Cardiac muscle cell (in vitro differentiated cells and primary cell): ENCODE results near the gene IL1RAPL1. TPM values are rescaled to one million over a fixed set of nuclear protein-coding genes. Genes with fewer than 3 reads are reported as not detected.

Experiments used
- DNase-seq, 2 donors: peaks; one replicate each; pipeline versions ENCODE4 v3.0.0 to v3.0.0-alpha.2; 2010 to 2017; ENCODE audit warnings: low read depth in 1 of 2, low spot score in 1 of 2
- H3K27ac ChIP-seq: fragments of 200-600 bp; sonication (generic); 2 replicates; pipeline ENCODE4 v1.5.1; 2016
- H3K27me3 ChIP-seq: fragments of 200-600 bp; sonication (generic); 2 replicates; pipeline ENCODE4 v1.6.0; 2016; ENCODE audit warnings: control low read depth
- H3K36me3 ChIP-seq: fragments of 200-600 bp; sonication (generic); 2 replicates; pipeline ENCODE4 v1.5.1; 2016; ENCODE audit warnings: control low read depth
- H3K4me1 ChIP-seq: fragments of 200-600 bp; sonication (generic); 2 replicates; pipeline ENCODE4 v1.8.1; 2017; ENCODE audit warnings: low read depth, mild to moderate bottlenecking, mixed run types
- H3K4me3 ChIP-seq: fragments of 200-600 bp; sonication (generic); 2 replicates; pipeline ENCODE4 v1.5.1; 2016; ENCODE audit warnings: mild to moderate bottlenecking
- H3K9me3 ChIP-seq: fragments of 200-600 bp; sonication (generic); 2 replicates; pipeline ENCODE4 v1.5.1; 2017; ENCODE audit warnings: low read depth, mild to moderate bottlenecking, control low read depth
- polyA plus RNA-seq: library from polyadenylated mRNA; unstranded; fragments of >200 nt; fragmentation: Nextera tagmentation; extraction: Ambion mirVana; gene quantifications from 2 replicates; pipeline ENCODE4 v1.2.1, GENCODE V29; 2016
- total RNA-seq: library from RNA; depleted of rRNA; stranded (reverse); fragments of >200 nt; gene quantifications from 2 replicates; pipeline ENCODE4 v1.2.3, GENCODE V29; 2016
- TF ChIP-seq, protein P1 (sequence below): IDR thresholded peaks from 2 replicates; pipeline ENCODE4 v1.5.1; 2012; ENCODE audit warnings: low read depth, mild to moderate bottlenecking, low read length

IL1RAPL1 gene
- total and polyA plus RNA-seq, 2 experiments from 2014 or later: 3.2 to 4.2 TPM

DNA sequence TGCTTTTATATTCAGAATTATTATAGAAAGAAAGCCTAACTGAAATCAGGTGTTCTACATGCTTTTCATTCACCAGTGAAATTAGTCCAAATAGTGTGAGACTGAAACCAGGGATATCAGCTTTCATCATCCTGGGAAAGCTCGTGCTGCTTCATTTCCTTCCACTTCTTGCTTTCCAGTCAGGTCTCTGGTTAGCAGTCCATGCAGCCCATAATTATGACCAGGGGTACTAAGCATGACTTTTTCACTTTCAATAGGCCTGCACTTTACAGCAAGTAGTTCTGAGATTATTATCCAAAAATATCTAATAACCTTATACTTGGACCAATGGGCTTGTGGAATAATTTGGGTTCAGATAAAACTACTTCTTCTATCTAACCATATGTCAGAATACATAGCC lies 954.9 kb downstream of the IL1RAPL1 start:
- H3K9me3 ChIP-seq: no peaks in the 10 kb centered on the region
- no peaks in the 10 kb centered on the region for H3K4me1 ChIP-seq
- TF ChIP-seq, protein P1, sequence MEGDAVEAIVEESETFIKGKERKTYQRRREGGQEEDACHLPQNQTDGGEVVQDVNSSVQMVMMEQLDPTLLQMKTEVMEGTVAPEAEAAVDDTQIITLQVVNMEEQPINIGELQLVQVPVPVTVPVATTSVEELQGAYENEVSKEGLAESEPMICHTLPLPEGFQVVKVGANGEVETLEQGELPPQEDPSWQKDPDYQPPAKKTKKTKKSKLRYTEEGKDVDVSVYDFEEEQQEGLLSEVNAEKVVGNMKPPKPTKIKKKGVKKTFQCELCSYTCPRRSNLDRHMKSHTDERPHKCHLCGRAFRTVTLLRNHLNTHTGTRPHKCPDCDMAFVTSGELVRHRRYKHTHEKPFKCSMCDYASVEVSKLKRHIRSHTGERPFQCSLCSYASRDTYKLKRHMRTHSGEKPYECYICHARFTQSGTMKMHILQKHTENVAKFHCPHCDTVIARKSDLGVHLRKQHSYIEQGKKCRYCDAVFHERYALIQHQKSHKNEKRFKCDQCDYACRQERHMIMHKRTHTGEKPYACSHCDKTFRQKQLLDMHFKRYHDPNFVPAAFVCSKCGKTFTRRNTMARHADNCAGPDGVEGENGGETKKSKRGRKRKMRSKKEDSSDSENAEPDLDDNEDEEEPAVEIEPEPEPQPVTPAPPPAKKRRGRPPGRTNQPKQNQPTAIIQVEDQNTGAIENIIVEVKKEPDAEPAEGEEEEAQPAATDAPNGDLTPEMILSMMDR: no peak
- no peaks in the 10 kb centered on the region for H3K27me3 ChIP-seq
- no peak overlapping the region for H3K4me3 ChIP-seq
- no peak overlapping the region for H3K27ac ChIP-seq
- no peak for DNase-seq
- H3K36me3 ChIP-seq: no peaks in the 10 kb centered on the region

DNA sequence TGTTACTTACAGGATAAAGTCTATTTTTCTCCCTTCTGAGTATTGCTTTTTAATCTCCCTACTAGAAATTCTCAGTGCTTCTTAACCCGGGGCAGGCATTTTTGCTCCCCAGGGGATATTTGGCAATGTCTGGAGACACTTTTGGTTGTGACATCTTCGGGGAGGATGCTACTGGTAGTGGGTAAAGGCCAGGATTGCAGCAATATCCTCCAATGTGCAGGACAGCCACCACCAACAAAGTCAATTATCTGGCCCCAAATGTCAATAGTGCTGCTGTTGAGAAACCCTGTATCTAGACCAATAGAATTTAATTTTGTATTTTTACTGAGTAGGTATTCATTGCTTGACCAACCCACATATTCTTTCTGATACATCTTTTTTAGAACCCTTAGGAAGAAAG lies 958.6 kb downstream of the IL1RAPL1 start:
- Histone ChIP-seq H3K4me3 (no peak overlapping the region), H3K4me1 (no peaks in the 10 kb centered on the region), H3K27ac (no peak overlapping the region), H3K36me3 (no peaks in the 10 kb centered on the region), H3K9me3 (no peaks in the 10 kb centered on the region), H3K27me3 (no peaks in the 10 kb centered on the region)
- no peak for DNase-seq
- TF ChIP-seq, protein P1: no peak

DNA sequence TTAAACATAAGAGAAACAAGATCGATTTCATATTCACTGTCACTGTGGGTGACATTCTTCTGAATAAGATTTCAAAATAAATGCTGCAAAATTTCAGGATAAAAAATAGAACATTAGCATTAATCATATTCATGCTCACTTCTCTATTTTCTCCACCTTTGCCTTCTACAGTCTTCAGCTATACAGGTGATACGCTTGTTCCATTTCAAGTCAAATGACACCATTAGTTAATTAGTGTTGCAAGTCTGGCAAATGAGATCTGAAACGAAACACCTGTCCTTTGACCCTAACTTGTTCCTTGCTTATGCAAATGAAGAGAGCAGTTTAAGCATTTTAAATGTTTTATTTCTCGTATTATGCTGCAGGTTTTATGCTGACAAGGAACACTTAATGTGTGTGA lies 960.6 kb downstream of the IL1RAPL1 start:
- TF ChIP-seq, protein P1: no peak
- Histone ChIP-seq H3K36me3 (no peaks in the 10 kb centered on the region), H3K4me3 (no peak overlapping the region), H3K9me3 (no peaks in the 10 kb centered on the region), H3K27ac (no peak overlapping the region), H3K27me3 (no peaks in the 10 kb centered on the region), H3K4me1 (no peaks in the 10 kb centered on the region)
- no peak for DNase-seq

DNA sequence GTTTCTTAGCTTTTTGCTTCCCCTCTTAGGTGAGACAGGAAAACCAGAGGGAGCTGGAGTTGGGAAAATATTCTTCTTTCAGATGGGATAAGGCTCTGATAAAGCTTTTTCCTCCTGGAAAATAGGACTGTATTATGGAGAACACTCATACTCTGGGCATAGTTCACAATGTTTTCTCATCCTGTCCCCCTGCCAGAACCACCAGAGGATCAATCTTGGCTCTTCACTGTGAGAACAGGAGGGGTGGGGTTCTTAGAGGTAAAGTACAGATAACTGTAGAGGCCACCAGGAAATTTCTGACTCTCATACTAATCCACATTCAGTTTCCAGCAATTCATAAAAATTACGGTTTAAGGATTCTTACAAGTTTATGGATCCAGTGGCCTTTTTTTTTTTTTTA lies 966.3 kb downstream of the IL1RAPL1 start:
- Histone ChIP-seq H3K27ac (no peak overlapping the region), H3K27me3 (no peaks in the 10 kb centered on the region), H3K4me1 (no peaks in the 10 kb centered on the region), H3K4me3 (no peak overlapping the region), H3K9me3 (no peaks in the 10 kb centered on the region), H3K36me3 (no peaks in the 10 kb centered on the region)
- TF ChIP-seq, protein P1: no peak
- no peak for DNase-seq

DNA sequence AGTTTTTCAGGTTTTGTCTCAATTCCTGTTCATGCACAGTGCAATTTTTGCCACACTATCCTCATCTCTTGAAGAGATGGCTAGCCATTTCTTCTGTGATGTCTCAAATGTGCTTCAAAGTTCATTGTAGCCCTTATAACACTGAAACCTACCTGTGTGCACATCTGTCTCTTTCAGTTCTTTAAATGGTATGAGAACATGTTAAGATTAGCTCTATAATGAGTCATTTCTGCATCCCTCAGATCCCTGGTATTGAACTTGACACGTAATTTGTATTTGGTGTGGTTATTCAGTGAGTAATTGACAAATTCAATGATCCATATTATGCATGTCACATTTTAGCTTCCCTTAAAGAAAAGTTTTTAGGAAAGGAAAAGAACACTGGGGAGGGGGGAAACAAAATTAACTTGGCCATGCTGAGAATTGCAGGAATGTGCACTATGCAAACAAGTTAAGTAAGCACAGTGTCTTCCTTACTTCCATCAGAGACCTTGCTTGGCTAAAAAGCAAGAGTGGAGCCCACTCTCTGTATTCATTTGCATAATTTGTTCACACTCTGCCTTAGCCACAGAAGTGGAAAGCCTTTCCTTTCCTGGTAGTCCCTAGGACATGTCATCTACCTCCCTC lies 968.3 kb downstream of the IL1RAPL1 start:
- no peak overlapping the region for H3K27ac ChIP-seq
- no peaks in the 10 kb centered on the region for H3K4me1 ChIP-seq
- H3K4me3 ChIP-seq: no peak overlapping the region
- no peaks in the 10 kb centered on the region for H3K27me3 ChIP-seq
- TF ChIP-seq, protein P1: no peak
- H3K36me3 ChIP-seq: no peaks in the 10 kb centered on the region
- DNase-seq: no peak
- H3K9me3 ChIP-seq: no peaks in the 10 kb centered on the region

DNA sequence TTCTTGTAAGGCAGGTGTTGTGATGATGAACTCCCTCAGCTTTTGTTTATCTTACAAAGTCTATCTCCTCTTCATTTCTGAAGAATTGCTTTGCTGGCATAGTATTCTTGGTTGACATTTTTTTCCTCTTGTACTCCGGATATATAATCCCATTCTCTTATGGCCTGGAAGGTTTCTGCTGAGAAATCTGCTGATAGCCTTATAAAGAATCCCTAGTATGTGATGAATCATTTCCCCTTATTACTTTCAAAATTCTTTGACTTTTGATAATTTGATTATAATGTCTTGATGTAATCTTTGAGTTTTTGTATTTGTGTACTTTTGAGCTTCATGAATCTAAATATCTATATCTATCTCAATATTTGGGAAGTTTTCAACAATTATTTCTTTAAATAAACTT lies 972.8 kb downstream of the IL1RAPL1 start:
- H3K27me3 ChIP-seq: no peaks in the 10 kb centered on the region
- H3K9me3 ChIP-seq: no peaks in the 10 kb centered on the region
- no peaks in the 10 kb centered on the region for H3K4me1 ChIP-seq
- no peak overlapping the region for H3K27ac ChIP-seq
- no peak for DNase-seq
- TF ChIP-seq, protein P1: no peak
- H3K36me3 ChIP-seq: no peaks in the 10 kb centered on the region
- H3K4me3 ChIP-seq: no peak overlapping the region
